ENCODE measurements around the gene MAT2A.
"Not testable (repeated sequence)": the region's sequence is repeated elsewhere in the genome, so short reads cannot be mapped to it uniquely, and the experiment has no call there.

MAT2A gene

DNA sequence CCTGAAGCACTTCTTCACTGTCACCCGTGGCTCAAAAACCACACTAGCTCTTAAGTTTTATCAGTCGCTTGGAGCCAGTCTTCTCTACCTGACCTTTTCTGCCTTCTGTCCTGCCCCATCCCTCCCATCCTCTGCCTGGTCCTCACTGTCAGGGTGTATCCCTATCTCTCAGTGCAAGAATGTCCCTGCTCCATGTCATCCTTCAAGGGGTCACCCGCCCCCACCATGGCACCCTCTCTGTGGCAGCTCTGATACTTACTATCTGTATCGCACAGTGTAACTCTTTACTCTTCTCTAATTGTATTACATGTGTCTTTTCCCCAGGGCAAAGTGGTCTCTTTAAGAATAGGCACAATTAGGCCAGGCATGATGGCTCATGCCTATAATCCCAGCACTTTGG lies 49.7 kb downstream of the MAT2A start:
- Histone ChIP-seq H3K27me3 (ENCODE audit: control insufficient read depth, insufficient read depth, low read length) (no peaks in the 10 kb centered on the region), H3K9me3 (ENCODE audit: control insufficient read depth, low read length) (no peaks in the 10 kb centered on the region), H3K9ac (ENCODE audit: low read length) (no peak overlapping the region), H3K4me3 (ENCODE audit: low read length) (no peak overlapping the region), H3K4me1 (ENCODE audit: control insufficient read depth, insufficient read depth, low read length) (peaks cover 60% of the 10 kb centered on the region), H3K36me3 (ENCODE audit: control insufficient read depth, insufficient read depth, low read length) (no peaks in the 10 kb centered on the region)

- H3K36me3 ChIP-seq (ENCODE audit: control insufficient read depth, insufficient read depth, low read length), result no peaks in the 10 kb centered on the region
- H3K4me1 ChIP-seq (ENCODE audit: control insufficient read depth, insufficient read depth, low read length), result peaks cover 57% of the 10 kb centered on the region
- no peak overlapping the region for H3K9ac ChIP-seq (ENCODE audit: low read length)
Observed at GRCh38 chr2:85589181-85589580, 50.2 kb downstream of the MAT2A start.

DNA sequence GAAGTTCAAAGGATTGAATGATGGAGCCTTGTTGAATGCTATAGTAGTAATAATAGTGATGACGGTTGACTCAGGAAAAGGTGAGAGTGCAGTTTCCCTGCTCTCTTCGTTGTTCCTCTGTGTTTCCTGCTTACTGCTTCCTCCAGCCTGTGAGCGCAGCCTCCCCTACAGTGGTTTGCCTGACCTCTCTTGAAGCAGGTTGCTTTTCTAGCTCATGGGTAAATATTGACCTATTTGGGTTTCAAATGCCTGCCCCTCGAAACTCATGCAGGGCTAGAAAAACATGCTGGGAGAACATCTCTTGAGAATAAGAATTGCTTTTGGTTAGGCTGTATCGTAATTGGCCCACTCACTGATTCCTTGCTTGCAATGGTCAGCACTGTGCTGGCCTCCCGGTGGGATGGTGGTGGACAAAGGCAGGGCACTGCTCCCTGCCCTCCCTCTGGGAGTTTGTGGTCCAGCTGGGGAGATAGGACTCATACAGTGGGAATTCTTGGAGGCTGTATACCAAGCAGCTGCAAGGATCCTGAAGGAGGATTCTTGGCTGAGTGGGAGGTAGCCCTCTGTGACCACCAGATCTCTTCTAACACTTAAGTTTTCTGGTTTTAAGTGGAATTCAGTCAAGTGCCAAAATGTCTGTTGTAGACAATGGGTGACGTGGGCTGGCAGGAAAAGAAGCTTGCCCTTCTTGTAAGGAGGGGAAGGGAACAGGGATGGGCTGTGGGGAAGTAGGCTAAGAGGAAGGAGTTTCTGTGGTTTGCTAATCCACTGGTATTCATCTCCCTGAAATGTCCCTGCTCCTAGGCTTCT lies 51.2 kb downstream of the MAT2A start:
- Histone ChIP-seq H3K36me3 (ENCODE audit: control insufficient read depth, insufficient read depth, low read length) (no peaks in the 10 kb centered on the region), H3K9ac (ENCODE audit: low read length) (no peak overlapping the region), H3K4me1 (ENCODE audit: control insufficient read depth, insufficient read depth, low read length) (peaks cover 58% of the 10 kb centered on the region), H3K4me3 (ENCODE audit: low read length) (no peak overlapping the region), H3K9me3 (ENCODE audit: control insufficient read depth, low read length) (no peaks in the 10 kb centered on the region), H3K27me3 (ENCODE audit: control insufficient read depth, insufficient read depth, low read length) (no peaks in the 10 kb centered on the region)

More at GRCh38 chr2:85589181-85589580, 50.2 kb downstream of the MAT2A start:
- H3K4me3 ChIP-seq (ENCODE audit: low read length), result no peak overlapping the region
- no peaks in the 10 kb centered on the region for H3K27me3 ChIP-seq (ENCODE audit: control insufficient read depth, insufficient read depth, low read length)
- H3K9me3 ChIP-seq (ENCODE audit: control insufficient read depth, low read length), result no peaks in the 10 kb centered on the region

- H3K36me3 ChIP-seq (ENCODE audit: control insufficient read depth, insufficient read depth, low read length), result no peaks in the 10 kb centered on the region
- H3K27me3 ChIP-seq (ENCODE audit: control insufficient read depth, insufficient read depth, low read length), result no peaks in the 10 kb centered on the region
- peaks cover 50% of the 10 kb centered on the region for H3K4me1 ChIP-seq (ENCODE audit: control insufficient read depth, insufficient read depth, low read length)
- no peak overlapping the region for H3K9ac ChIP-seq (ENCODE audit: low read length)
- H3K4me3 ChIP-seq (ENCODE audit: low read length), result no peak overlapping the region
- no peaks in the 10 kb centered on the region for H3K9me3 ChIP-seq (ENCODE audit: control insufficient read depth, low read length)
Observed at GRCh38 chr2:85590950-85591349, 52.0 kb downstream of the MAT2A start.

DNA sequence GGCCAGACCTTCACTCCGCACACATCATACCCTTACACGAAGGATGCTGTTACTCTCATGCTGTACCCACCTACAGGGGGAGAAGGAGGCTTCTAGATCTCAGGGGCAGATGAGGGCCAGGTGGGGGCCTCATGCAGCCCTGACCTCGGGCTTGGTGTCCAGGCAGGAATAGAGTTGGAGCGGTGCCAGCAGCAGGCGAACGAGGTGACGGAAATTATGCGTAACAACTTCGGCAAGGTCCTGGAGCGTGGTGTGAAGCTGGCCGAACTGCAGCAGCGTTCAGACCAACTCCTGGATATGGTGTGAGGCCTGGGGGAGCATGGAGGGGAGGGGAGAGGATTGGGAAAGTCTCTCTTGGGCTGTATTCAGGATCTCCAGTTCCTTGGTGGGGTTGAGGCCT lies 52.6 kb downstream of the MAT2A start:
- Histone ChIP-seq H3K27me3 (ENCODE audit: control insufficient read depth, insufficient read depth, low read length) (no peaks in the 10 kb centered on the region), H3K9me3 (ENCODE audit: control insufficient read depth, low read length) (no peaks in the 10 kb centered on the region), H3K36me3 (ENCODE audit: control insufficient read depth, insufficient read depth, low read length) (no peaks in the 10 kb centered on the region), H3K4me3 (ENCODE audit: low read length) (no peak overlapping the region), H3K9ac (ENCODE audit: low read length) (no peak overlapping the region), H3K4me1 (ENCODE audit: control insufficient read depth, insufficient read depth, low read length) (peaks cover 50% of the 10 kb centered on the region)

GRCh38 chr2:85592299-85592698 lies 53.3 kb downstream of the MAT2A start:
- H3K9ac ChIP-seq (ENCODE audit: low read length); H3K36me3 ChIP-seq (ENCODE audit: control insufficient read depth, insufficient read depth, low read length); H3K9me3 ChIP-seq (ENCODE audit: control insufficient read depth, low read length); H3K27me3 ChIP-seq (ENCODE audit: control insufficient read depth, insufficient read depth, low read length); H3K4me3 ChIP-seq (ENCODE audit: low read length): not testable (repeated sequence)
- peaks cover 52% of the 10 kb centered on the region for H3K4me1 ChIP-seq (ENCODE audit: control insufficient read depth, insufficient read depth, low read length)

- Histone ChIP-seq H3K9me3 (ENCODE audit: control insufficient read depth, low read length) (no peaks in the 10 kb centered on the region), H3K27me3 (ENCODE audit: control insufficient read depth, insufficient read depth, low read length) (no peaks in the 10 kb centered on the region), H3K36me3 (ENCODE audit: control insufficient read depth, insufficient read depth, low read length) (no peaks in the 10 kb centered on the region), H3K9ac (ENCODE audit: low read length) (no peak overlapping the region), H3K4me3 (ENCODE audit: low read length) (no peak overlapping the region), H3K4me1 (ENCODE audit: control insufficient read depth, insufficient read depth, low read length) (peaks cover 47% of the 10 kb centered on the region)
Observed at GRCh38 chr2:85593023-85593422, 54.1 kb downstream of the MAT2A start.

All from mucosa of stomach (tissue), 1 donor.